OCI-LY7 (cell line): ENCODE data around the gene EME1. TPM values are rescaled to one million over a fixed set of nuclear protein-coding genes. Genes with fewer than 3 reads are reported as not detected.

Source experiments
- BruUV-seq: library from RNA; stranded (reverse); fragments of 400-500 nt; replicated peaks from 2 replicates; lab custom pipeline; 2021; lab: Mats Ljungman, UMichigan
- CTCF ChIA-PET: fragments of 300-600 bp; sonication (Branson Sonifier 250); formaldehyde crosslinking; loops from one replicate; lab custom pipeline; 2022; ENCODE audit warnings: antibody characterized with exemption; ENCODE audit not compliant: unreplicated experiment; lab: Charles Lee
- POLR2A ChIA-PET: fragments of 300-600 bp; sonication (Branson Sonifier 250); formaldehyde crosslinking; loops from one replicate; lab custom pipeline; 2022; ENCODE audit warnings: antibody characterized with exemption; lab: Charles Lee
- DNase-seq: peaks from one replicate; pipeline ENCODE4 v3.0.0-alpha.2; 2015; ENCODE audit warnings: low spot score
- H2AFZ ChIP-seq: fragments of 200-600 bp; sonication (generic), shearing (Covaris generic); 2 replicates; pipeline ENCODE4 v1.6.1; 2014; ENCODE audit warnings: mild to moderate bottlenecking, antibody characterized with exemption, low read length, moderate library complexity
- H3K27ac ChIP-seq: fragments of 200-600 bp; sonication (generic); 2 replicates; pipeline ENCODE4 v1.5.1; 2014; ENCODE audit warnings: mixed run types, low read depth, mild to moderate bottlenecking, moderate library complexity, low read length, inconsistent platforms; ENCODE audit not compliant: poor library complexity, severe bottlenecking
- H3K36me3 ChIP-seq: fragments of 200-600 bp; sonication (generic); 2 replicates; pipeline ENCODE4 v1.6.1; 2014; ENCODE audit warnings: mild to moderate bottlenecking, antibody characterized with exemption, low read length, moderate library complexity, mixed read lengths; ENCODE audit not compliant: insufficient read depth
- H3K4me1 ChIP-seq: fragments of 200-600 bp; sonication (generic); 2 replicates; pipeline ENCODE4 v1.5.1; 2014; ENCODE audit warnings: mild to moderate bottlenecking, low read length; ENCODE audit not compliant: insufficient read depth, poor library complexity, severe bottlenecking
- H3K4me2 ChIP-seq: fragments of 200-600 bp; sonication (generic); 2 replicates; pipeline ENCODE4 v1.6.1; 2014; ENCODE audit warnings: mild to moderate bottlenecking, low read length
- H3K4me3 ChIP-seq: fragments of 200-600 bp; sonication (generic); 2 replicates; pipeline ENCODE4 v1.5.1; 2014; ENCODE audit warnings: mild to moderate bottlenecking, low read depth, low read length; ENCODE audit not compliant: poor library complexity, severe bottlenecking
- H3K79me2 ChIP-seq: fragments of 200-600 bp; sonication (generic); 2 replicates; pipeline ENCODE4 v1.6.1; 2016; ENCODE audit warnings: low read depth, mild to moderate bottlenecking, low read length, moderate library complexity, mixed read lengths; ENCODE audit not compliant: insufficient read depth
- H3K9me2 ChIP-seq: fragments of 200-600 bp; sonication (generic); 2 replicates; pipeline ENCODE4 v1.6.1; 2016; ENCODE audit warnings: mild to moderate bottlenecking, low read length, mixed read lengths; ENCODE audit not compliant: insufficient read depth
- H3K9me3 ChIP-seq: fragments of 200-600 bp; sonication (generic); 2 replicates; pipeline ENCODE4 v1.6.1; 2014; ENCODE audit warnings: mild to moderate bottlenecking, mixed run types, low read length, mixed read lengths
- H4K20me1 ChIP-seq: fragments of 200-600 bp; sonication (generic); 2 replicates; pipeline ENCODE4 v1.6.1; 2014; ENCODE audit warnings: mild to moderate bottlenecking, antibody characterized with exemption, low read length, moderate library complexity, mixed read lengths; ENCODE audit not compliant: insufficient read depth
- EZH2phosphoT487 ChIP-seq: fragments of 200-600 bp; sonication (generic); IDR thresholded peaks from 2 replicates; pipeline ENCODE4 v1.6.1; 2018; ENCODE audit warnings: low read depth, borderline replicate concordance, mild to moderate bottlenecking, mixed run types, antibody characterized with exemption, low read length, moderate library complexity, mixed read lengths
- intact Hi-C: fragments of 100-400 bp; cut with micrococcal nuclease; formaldehyde crosslinking; loops from one replicate; pipeline ENCODE4 v1.10.0; 2022; ENCODE audit not compliant: unreplicated experiment
- total RNA-seq, 2 experiments: library from RNA; depleted of rRNA in 1 of 2; stranded (reverse); fragments of >200 nt in 1 of 2; shearing (Covaris generic) in 1 of 2; gene quantifications; 2 replicates each; pipeline ENCODE4 v1.2.3, GENCODE V29; 2014 to 2022
- TF ChIP-seq, protein P1 (sequence below): fragments of 200-600 bp; sonication (generic); conservative IDR thresholded peaks from 2 replicates; pipeline ENCODE4 v1.5.1; 2014; ENCODE audit warnings: mild to moderate bottlenecking, antibody characterized with exemption, low read length, moderate library complexity, mixed read lengths

EME1 gene
- total RNA-seq, 2 experiments from 2014 or later, result 25.2 to 34.2 TPM

DNA sequence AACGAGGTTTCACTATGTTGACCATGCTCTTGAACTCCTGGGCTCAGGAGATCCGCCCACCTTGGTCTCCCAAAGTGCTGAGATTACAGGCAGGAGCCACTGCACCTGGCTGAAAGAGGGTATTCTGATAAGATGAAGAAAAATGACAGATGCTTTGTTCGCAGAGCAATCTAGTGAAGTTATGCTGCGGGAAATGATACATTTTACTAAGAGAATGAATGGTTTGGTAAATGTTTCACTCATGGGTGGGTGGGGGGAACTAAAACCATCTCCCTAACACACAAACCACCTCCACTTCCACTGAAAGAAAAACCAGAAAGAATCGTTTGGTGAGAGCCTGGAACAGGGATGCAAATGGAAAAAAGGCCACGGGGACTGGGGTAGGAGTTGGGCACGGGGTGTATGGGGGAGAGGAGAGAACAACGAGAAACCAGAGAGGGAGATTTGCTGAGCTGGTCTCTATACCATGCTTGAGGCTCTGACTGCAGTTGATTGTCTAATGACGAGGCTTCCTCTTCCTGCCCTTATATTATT is 46.1 kb upstream of the EME1 start:
- no TSS peak for BruUV-seq
- TF ChIP-seq EZH2phosphoT487, result no peak
- TF ChIP-seq, protein P1, sequence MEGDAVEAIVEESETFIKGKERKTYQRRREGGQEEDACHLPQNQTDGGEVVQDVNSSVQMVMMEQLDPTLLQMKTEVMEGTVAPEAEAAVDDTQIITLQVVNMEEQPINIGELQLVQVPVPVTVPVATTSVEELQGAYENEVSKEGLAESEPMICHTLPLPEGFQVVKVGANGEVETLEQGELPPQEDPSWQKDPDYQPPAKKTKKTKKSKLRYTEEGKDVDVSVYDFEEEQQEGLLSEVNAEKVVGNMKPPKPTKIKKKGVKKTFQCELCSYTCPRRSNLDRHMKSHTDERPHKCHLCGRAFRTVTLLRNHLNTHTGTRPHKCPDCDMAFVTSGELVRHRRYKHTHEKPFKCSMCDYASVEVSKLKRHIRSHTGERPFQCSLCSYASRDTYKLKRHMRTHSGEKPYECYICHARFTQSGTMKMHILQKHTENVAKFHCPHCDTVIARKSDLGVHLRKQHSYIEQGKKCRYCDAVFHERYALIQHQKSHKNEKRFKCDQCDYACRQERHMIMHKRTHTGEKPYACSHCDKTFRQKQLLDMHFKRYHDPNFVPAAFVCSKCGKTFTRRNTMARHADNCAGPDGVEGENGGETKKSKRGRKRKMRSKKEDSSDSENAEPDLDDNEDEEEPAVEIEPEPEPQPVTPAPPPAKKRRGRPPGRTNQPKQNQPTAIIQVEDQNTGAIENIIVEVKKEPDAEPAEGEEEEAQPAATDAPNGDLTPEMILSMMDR, result no peak
- no peak for DNase-seq

GRCh38 chr17:50328363-50329325 is 44.4 kb upstream of the EME1 start:
- H4K20me1 ChIP-seq, result no peaks in the 10 kb centered on the region
- H3K79me2 ChIP-seq, result no peaks in the 10 kb centered on the region
- peaks cover 5% of the 10 kb centered on the region for H3K4me1 ChIP-seq
- no peak overlapping the region for H2AFZ ChIP-seq
- no peaks in the 10 kb centered on the region for H3K9me3 ChIP-seq
- H3K36me3 ChIP-seq, result no peaks in the 10 kb centered on the region
- intact Hi-C loops, result no loop called here
- no peak overlapping the region; the same call in 1 of the 2 replicates for H3K4me2 ChIP-seq
- TF ChIP-seq, protein P1, result no peak
- TF ChIP-seq EZH2phosphoT487, result no peak
- DNase-seq, result no peak
- H3K27ac ChIP-seq, result peak overlapping the region; percentile 12
- ChIA-PET CTCF (no interaction called here), POLR2A (no interaction called here)
- H3K9me2 ChIP-seq, result no peaks in the 10 kb centered on the region
- BruUV-seq, result no TSS peak
- no peak overlapping the region for H3K4me3 ChIP-seq

More for the DNA sequence above, 46.1 kb upstream of the EME1 start:
- no peaks in the 10 kb centered on the region for H3K36me3 ChIP-seq
- no peak overlapping the region for H3K27ac ChIP-seq
- H3K4me3 ChIP-seq, result no peak overlapping the region
- H3K4me1 ChIP-seq, result peaks cover 5% of the 10 kb centered on the region
- H4K20me1 ChIP-seq, result no peaks in the 10 kb centered on the region
- H3K79me2 ChIP-seq, result no peaks in the 10 kb centered on the region
- intact Hi-C loops, result no loop called here
- H3K9me2 ChIP-seq, result no peaks in the 10 kb centered on the region
- H2AFZ ChIP-seq, result no peak overlapping the region
- ChIA-PET POLR2A (no interaction called here), CTCF (no interaction called here)
- no peaks in the 10 kb centered on the region for H3K9me3 ChIP-seq
- H3K4me2 ChIP-seq, result no peak overlapping the region
